Measurements from ENCODE around the gene UFD1. TPM values are rescaled to one million over a fixed set of nuclear protein-coding genes. Genes with fewer than 3 reads are reported as not detected.

The UFD1 gene
- polyA plus RNA-seq, 1 donor, result 40.6 TPM

GRCh38 chr22:19495562-19496323 is 16.8 kb upstream of the UFD1 start:
- no peak for DNase-seq

GRCh38 chr22:19494676-19495173 is 15.7 kb upstream of the UFD1 start:
- no peak for DNase-seq

DNA sequence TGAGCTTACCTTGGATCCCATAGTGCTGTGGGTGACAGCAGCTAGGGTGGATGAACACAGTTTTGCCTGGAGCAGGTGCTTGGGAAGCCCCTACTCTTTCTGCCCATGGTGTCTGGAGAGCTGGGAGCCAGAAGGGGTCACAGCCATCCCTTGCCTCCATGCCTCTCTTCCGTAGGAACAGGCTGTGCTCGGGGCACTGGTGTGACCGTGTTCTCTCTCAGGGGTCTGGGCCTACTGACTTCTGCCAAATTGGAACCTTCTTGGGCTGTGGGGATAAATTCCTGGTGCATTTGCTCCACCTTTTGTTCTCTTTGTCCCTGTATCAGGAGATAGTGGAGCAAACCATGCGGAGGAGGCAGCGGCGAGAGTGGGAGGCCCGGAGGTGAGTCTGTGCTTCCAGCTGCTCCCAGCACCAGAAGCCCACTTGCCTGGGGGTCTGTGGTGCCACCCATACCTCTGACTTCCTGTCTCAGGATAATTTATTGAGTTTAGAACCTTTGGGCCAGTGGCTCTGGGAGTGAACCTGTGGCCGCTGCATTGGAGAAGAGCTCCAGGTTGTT is 15.1 kb upstream of the UFD1 start:
- DNase-seq, result no peak

DNA sequence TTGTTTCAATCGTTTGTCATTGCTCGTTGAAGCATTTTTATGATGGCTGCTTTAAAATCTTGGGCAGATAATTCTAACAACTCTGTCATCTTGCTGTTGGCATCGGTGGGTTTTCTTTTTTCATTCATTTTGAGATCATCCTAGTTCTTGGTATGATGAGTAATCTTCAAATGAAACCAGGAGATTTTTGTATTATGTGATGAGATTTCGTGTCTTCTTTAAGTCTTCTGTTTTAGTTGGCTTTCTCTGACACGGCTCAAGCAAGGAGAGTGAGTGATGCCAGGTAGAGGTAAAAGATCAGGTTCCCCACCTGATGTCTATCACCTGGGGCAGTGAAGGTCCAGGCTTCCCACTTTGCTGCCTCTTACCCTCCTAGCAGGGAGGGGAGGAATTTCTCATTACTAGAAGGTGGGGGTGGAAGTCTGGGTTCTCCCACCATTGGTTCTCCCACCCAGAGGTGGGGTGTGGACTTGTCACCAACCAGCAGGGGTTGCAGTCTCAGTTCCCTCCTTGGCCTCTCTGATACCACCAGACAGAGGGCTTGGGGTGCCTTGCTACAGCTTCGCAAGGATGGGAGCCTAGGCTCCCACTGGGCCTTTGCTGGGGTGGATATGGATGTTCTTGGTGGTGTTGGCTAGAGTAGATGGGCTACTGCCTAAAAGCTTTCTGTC is 13.6 kb upstream of the UFD1 start:
- DNase-seq, result no peak

- no peak for DNase-seq
Measured at GRCh38 chr22:19490628-19491230, 11.7 kb upstream of the UFD1 start.

GRCh38 chr22:19488884-19489843 is 10.2 kb upstream of the UFD1 start:
- peak; percentile 21 for DNase-seq

DNA sequence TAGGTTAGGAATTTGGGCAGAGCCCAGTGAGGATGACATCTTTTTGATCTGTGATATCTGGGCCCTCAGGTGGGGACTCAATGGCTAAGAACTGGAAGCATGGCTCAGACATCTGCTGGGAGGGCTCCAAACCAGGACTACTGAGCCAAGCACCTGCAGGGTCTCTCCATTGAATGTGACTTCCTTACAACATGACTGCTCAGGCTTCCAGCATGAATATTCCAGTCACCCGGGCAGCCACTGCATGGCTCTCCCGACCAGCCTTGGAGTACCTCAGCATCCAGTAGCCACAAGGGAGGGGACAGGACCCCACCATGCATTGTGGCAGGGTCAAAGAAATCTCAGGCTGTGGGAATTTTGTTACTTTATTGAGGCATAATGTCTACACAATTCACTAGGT is 9.3 kb upstream of the UFD1 start:
- DNase-seq, result no peak

- no peak for DNase-seq
Measured at GRCh38 chr22:19483481-19484244, 4.7 kb upstream of the UFD1 start.

GRCh38 chr22:19482297-19482696 is 3.3 kb upstream of the UFD1 start:
- no peak for DNase-seq

GRCh38 chr22:19480789-19481188 is 1.8 kb upstream of the UFD1 start:
- no peak for DNase-seq

- DNase-seq, result no peak
Measured at GRCh38 chr22:19480173-19480568, 1.2 kb upstream of the UFD1 start.

GRCh38 chr22:19479355-19480172 is 571 bp upstream of the UFD1 start, which contains the start of gene CDC45:
Gene CDC45, plus strand, starts transcription at chr22:19479920. Its CDS starts 49 bp downstream, at chr22:19479969.
- DNase-seq, result peak; percentile 98

DNA sequence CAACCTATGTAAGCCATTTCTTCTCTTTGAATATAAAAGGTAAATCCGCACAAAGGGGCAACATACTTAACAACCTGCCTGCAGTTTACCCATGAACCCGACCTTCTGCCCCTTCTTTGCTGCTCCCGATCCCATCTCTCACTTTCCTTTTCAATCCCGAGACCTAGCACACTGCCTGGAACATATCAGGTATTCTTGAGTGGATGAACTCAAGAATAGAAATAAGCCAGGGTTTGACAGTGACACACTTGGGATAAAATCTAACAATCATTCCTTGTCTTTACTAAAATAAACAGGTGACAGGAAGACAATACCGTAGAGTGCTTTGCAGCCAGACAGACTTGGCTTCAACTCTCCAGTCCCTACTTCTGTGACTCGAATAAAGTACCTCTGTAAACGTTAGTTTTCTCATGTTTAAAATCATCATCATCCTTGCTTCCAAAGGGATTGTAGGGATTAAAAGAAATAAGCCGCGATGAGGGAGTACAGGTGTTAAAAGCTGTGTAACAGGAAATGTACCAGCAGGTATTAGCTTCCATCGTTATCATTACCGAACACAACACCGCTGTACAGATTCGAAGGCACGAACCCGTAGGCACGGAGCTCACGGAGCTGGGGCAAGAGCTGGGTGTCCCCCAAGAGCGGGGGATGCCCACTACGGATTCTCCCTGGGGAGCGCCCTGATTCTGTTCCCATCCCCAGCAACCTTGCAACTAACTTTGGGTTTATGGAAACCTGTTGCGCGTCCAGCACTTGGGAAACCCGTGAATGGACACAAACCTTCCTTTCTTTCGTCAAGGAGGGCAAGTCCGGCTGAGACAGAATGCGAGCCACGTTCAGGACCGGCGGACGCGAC is 720 bp downstream of the UFD1 start:
- no peak for DNase-seq

- no peak for DNase-seq
Measured at GRCh38 chr22:19477321-19478044, 1.5 kb downstream of the UFD1 start.

DNA sequence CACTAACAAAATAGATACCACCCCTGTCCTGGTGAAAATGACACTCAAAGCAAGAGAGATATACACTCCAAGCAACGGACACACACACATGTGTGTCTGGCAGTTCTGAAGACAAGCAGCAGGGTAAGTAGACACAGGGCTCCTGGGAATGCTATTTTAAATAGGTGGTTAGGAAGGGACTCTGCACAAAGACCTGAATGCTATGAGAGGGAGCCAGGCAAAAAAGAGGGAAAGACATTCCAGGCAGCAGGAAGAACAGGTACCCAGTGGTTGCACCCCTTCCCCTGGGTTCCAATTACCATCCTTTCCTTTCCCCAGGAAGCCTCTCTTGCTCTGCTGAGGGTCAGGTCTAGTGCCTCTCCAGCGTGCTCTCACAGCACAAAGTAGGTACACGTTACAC is 3.0 kb downstream of the UFD1 start:
- no peak for DNase-seq

GRCh38 chr22:19473578-19473977 is 5.4 kb downstream of the UFD1 start:
- DNase-seq, result no peak

DNA sequence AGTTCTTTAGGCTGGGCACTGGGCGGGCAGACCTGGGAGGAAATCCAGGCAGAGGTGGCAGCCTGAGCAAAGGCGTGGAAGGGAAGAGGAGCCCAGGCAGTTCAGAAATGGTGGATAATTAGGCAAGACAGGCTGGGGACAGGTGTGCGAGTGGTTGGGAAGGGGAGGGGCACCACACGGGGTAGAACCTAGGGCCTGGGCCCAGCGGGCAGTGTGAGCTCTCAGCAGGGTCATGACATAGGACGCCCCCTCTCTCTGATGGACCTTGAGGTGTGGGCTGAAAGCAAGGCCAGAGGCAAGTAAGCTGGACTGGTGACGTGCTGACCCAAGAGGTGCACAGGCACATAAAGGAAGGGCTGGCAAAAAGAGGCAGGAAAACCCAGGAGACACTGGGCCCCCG is 6.8 kb downstream of the UFD1 start:
- DNase-seq, result no peak

- DNase-seq, result no peak
Measured at GRCh38 chr22:19471572-19471971, 7.4 kb downstream of the UFD1 start.

- no peak for DNase-seq
Measured at GRCh38 chr22:19470010-19470409, 9.0 kb downstream of the UFD1 start.
